K562 treated with DMSO at 1 percent for 48 hours (cell line): ENCODE measurements around the gene ELMO3. TPM values are rescaled to one million over a fixed set of nuclear protein-coding genes. Genes with fewer than 3 reads are reported as not detected.

Experiments used
- total RNA-seq: library from RNA; unstranded; fragments of 300-600 nt; gene quantifications from 2 replicates; pipeline ENCODE4 v1.2.3, GENCODE V29; 2022; ENCODE audit warnings: low replicate concordance; ENCODE audit errors: extremely low read depth

The ELMO3 gene, protein sequence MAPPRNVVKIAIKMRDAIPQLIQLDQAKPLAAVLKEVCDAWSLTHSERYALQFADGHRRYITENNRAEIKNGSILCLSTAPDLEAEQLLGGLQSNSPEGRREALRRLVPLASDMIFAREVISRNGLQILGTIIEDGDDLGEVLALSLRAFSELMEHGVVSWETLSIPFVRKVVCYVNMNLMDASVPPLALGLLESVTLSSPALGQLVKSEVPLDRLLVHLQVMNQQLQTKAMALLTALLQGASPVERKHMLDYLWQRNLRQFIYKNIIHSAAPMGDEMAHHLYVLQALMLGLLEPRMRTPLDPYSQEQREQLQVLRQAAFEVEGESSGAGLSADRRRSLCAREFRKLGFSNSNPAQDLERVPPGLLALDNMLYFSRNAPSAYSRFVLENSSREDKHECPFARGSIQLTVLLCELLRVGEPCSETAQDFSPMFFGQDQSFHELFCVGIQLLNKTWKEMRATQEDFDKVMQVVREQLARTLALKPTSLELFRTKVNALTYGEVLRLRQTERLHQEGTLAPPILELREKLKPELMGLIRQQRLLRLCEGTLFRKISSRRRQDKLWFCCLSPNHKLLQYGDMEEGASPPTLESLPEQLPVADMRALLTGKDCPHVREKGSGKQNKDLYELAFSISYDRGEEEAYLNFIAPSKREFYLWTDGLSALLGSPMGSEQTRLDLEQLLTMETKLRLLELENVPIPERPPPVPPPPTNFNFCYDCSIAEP
- total RNA-seq: not detected in 2 replicates

DNA sequence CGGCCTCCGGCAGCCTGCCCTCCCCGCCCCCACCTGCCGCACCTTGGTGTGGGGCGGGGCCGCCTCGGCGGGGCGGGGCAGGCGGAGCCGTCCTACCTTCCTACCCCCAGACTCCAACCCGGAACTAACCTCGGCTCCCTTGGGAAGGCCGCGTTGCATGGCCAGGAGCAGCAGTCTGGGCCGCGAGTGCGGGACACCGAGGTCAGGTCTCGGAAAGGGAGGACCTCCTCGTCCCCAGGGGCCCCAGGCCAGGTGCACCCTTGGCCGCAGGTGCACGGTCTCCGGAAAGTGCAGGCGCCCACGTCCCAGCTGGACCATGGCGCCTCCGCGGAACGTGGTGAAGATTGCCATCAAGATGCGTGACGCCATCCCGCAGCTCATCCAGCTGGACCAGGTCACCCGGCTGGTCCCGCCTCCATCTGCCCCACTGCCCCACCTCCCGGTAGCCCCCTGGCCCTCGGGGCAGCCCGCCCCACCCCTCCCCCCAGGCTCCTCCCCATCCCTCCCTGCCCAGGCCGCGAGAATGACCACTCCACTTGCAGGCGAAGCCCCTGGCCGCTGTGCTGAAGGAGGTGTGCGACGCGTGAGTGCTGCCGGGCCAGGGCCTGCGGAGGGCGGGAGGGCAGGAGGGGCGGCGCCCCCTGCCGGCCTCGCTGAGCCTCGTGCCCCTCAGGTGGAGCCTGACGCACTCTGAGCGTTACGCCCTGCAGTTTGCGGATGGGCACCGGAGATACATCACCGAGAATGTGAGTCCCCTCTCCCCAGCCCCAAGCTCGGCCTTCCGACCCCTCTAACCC is at the start of gene ELMO3:
TSS of gene ELMO3 (plus strand) at position 121 of the 797 bp plus-strand sequence. CDS start at position 317, 196 bp downstream.

DNA sequence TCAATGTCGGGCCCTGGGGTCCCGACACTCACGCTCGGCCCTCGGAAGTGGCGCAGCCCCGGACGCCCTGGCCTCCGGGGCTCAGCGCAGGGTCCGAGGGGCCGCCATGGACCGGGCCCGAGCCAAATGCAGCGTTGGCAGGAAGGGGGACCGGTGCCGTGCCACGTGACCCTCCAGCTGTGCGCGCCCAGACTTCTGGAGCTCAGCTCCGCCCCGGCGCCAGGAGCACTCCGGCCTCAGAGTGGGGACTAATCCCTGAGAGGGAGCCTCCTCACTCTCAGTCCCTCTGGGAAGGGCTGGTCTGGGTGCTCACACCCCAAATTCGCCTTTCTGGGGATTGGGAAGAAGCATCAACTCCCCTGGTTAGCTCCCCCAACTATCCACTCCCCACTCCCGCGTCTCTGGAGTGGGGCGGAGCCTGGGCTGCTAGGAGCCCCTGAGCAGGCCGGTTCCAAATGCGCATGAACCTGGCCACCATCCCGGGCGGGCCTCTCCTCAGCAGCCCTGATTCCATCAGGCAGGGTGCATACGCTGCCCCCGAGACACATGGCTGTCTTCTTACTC is 48.0 kb upstream of the ELMO3 start, which contains the start of gene B3GNT9:
TSS of gene B3GNT9 (minus strand) at position 166 of the 564 bp plus-strand sequence. CDS start 513 bp downstream, outside the sequence.

GRCh38 chr16:67164599-67165061 is 34.3 kb upstream of the ELMO3 start, which contains the start of gene HSF4:
TSS of gene HSF4 (plus strand) at chr16:67164745. CDS start at chr16:67164812, 67 bp downstream.

DNA sequence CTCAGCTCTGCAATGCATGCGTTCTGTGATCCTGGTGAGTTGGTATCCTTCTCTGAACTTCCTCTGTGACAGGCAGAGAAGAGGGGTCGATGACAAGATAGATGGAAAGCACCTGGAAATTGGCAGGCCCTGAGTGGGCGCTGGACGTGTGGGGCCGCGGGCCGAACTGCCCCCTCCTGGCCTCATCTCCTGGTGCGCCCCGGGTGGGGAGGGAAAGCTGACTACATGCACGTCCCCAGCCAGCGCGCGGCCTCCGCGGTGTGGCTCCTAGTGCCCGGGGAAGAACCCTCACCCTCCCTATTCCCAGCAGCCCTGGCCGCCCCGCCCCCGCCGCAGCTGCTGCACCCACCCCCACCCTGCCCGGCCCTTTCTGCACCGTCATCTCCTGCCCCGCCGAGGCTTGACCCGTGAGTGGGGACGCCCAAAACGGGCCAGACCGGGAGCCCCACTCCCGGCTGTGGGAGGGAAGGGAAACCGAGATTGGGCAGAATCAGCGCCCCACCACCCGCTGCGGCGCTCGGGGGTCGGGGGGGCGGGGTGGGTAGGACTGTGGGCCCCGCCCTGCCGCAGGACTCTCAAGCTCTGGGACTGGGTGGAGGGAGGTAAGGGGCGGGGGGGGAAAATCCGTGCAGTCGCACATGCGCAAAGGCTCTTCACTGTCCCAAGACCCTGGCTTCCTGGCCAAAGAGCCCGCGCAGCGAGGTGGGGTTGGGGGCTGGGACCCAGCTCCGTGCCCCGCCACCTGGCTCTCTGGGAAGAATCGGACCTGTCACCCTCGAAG is 28.6 kb upstream of the ELMO3 start, which contains the start of gene NOL3:
TSS of gene NOL3 (plus strand) at position 371 of the 781 bp plus-strand sequence.

GRCh38 chr16:67183627-67184452 is 15.1 kb upstream of the ELMO3 start, which contains the start of gene MATCAP1:
TSS of gene MATCAP1 (minus strand) at chr16:67183963. CDS start at chr16:67180610, 3,353 bp downstream.

GRCh38 chr16:67190041-67190440 is 8.9 kb upstream of the ELMO3 start, which contains the start of gene EXOC3L1:
TSS of gene EXOC3L1 (minus strand) at chr16:67190136. CDS start at chr16:67189676, 460 bp downstream.

GRCh38 chr16:67191995-67192681 is 6.8 kb upstream of the ELMO3 start, which contains the start of gene E2F4:
TSS of gene E2F4 (plus strand) at chr16:67192155. CDS start at chr16:67192228, 73 bp downstream.

DNA sequence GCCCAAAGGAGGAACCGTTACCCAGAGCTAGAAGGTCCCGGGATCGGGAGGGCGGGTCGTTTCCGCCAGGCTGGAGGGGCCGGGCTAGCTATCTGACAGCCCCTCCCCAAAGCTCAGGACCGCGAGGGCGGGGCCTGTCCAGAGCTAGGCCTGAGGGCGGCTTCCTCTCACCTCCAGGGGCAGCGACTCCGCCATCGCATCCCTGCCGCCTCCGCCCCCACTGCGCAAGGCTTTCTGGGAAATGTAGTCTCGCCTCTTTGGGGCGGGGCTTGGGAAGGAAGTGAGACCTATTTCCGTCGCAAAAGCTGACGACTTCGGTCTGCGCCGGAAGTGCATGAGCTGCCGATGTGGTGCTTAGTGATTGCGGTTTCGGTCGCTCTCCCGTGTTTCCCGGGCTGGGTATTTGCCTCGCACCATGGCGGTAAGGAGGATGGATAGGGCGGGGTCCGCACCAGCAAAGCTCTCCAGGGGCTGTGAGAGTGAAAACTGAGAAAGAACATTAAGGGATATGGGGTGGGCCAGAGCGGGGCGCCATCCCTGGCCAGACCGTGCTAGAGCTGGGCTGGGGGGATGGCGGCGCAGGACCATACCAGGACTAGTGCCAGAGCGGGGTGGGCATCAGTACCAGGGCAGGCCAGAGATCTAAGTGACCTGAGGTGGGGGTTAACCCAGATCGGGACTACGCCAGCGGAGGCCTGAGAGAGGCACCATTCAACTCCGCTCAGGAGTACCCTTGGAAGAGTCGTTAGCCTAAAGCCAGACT is 28.1 kb downstream of the ELMO3 start, which contains the start of gene TMEM208:
TSS of gene TMEM208 (plus strand) at position 327 of the 763 bp plus-strand sequence. CDS start at position 416, 89 bp downstream.

GRCh38 chr16:67247192-67248072 is 48.5 kb downstream of the ELMO3 start, which contains the start of gene FHOD1:
TSS of gene FHOD1 (minus strand) at chr16:67247481. CDS start at chr16:67247410, 71 bp downstream.

DNA sequence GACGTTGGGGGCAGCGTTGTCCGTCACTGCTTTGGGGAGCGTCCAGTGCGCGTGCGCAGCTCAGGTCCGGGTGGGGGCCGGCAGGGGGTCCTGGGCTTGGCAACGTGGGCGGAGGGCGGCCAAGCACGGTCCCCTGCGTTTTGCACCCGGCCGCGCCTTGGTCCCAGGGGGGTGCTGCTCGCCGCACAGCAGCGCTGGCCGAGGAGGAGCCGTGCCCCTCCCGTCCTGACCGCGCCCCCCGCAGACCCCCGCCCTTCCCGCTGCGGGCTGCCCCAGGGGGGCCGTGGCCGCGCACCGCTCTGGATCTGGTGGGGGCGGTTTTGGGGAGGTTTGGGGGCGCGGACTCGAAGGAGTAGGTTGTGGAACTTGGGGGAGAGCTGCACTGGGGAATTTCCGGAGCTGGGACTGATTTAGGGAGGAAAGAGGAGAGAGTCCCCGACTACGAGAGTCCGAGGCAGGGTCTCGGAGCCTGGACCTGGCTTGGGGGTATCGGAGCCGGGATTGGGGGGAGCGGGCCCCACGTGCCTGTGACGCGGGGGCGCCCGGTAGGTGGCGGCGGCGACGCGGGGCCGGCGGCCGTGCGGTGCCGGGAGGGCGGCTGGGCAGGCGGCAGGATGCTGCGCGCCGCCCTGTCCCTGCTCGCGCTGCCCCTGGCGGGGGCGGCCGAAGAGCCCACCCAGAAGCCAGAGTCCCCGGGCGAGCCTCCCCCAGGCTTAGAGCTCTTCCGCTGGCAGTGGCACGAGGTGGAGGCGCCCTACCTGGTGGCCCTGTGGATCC is 49.7 kb downstream of the ELMO3 start, which contains the start of gene SLC9A5:
TSS of gene SLC9A5 (plus strand) at position 579 of the 777 bp plus-strand sequence. CDS start at position 615, 36 bp downstream.

Other genes with a start within 250 kb of the ELMO3 start
- not detected in 2 replicates for gene CES3, start 237.9 kb upstream of the ELMO3 start, total RNA-seq
- gene CES4A, start 210.5 kb upstream of the ELMO3 start, total RNA-seq: not detected in 2 replicates
- 506 TPM in 1 of 2 replicates, not detected in the other for gene CBFB, start 170.0 kb upstream of the ELMO3 start, total RNA-seq
- gene PHAF1, start 89.2 kb upstream of the ELMO3 start, total RNA-seq: not detected in 2 replicates
- gene B3GNT9, start 48.1 kb upstream of the ELMO3 start, total RNA-seq: not detected in 2 replicates
- not detected in 2 replicates for gene TRADD, start 39.2 kb upstream of the ELMO3 start, total RNA-seq
- not detected in 2 replicates for gene FBXL8, start 39.2 kb upstream of the ELMO3 start, total RNA-seq
- gene HSF4, start 34.4 kb upstream of the ELMO3 start, total RNA-seq: not detected in 2 replicates
- gene NOL3, start 28.6 kb upstream of the ELMO3 start, total RNA-seq: not detected in 2 replicates
- not detected in 2 replicates for gene MATCAP1, start 15.2 kb upstream of the ELMO3 start, total RNA-seq
- gene EXOC3L1, start 9.0 kb upstream of the ELMO3 start, total RNA-seq: not detected in 2 replicates
- not detected in 2 replicates for gene E2F4, start 7.0 kb upstream of the ELMO3 start, total RNA-seq
- not detected in 2 replicates for gene TMEM208, start 28.0 kb downstream of the ELMO3 start, total RNA-seq
- not detected in 2 replicates for gene FHOD1, start 48.4 kb downstream of the ELMO3 start, total RNA-seq
- gene SLC9A5, start 49.8 kb downstream of the ELMO3 start, total RNA-seq: not detected in 2 replicates
- gene PLEKHG4, start 80.4 kb downstream of the ELMO3 start, total RNA-seq: not detected in 2 replicates
- not detected in 2 replicates for gene KCTD19, start 127.6 kb downstream of the ELMO3 start, total RNA-seq
- gene LRRC36, start 127.7 kb downstream of the ELMO3 start, total RNA-seq: not detected in 2 replicates
- not detected in 2 replicates for gene TPPP3, start 194.4 kb downstream of the ELMO3 start, total RNA-seq
- gene ZDHHC1, start 217.3 kb downstream of the ELMO3 start, total RNA-seq: not detected in 2 replicates
- gene HSD11B2, start 232.0 kb downstream of the ELMO3 start, total RNA-seq: not detected in 2 replicates